Measurements from ENCODE around the gene FHAD1. TPM values are rescaled to one million over a fixed set of nuclear protein-coding genes. Genes with fewer than 3 reads are reported as not detected.
"Not testable (repeated sequence)": the region's sequence is repeated elsewhere in the genome, so short reads cannot be mapped to it uniquely, and the experiment has no call there.

Gene FHAD1
- total RNA-seq, 1 donor from 2014 or later: not detected

- no peaks in the 10 kb centered on the region for H3K27me3 ChIP-seq (ENCODE audit: control insufficient read depth, insufficient read depth, low read length)
- FAIRE-seq (no peak), DNase-seq (ENCODE audit: low read depth) (no peak)
- TF ChIP-seq CTCF (IDR thresholded peaks at IDR 0.05; ENCODE audit: insufficient read depth, low read length, severe bottlenecking): no peak
- no peaks in the 10 kb centered on the region for H3K36me3 ChIP-seq (ENCODE audit: control insufficient read depth, insufficient read depth, low read length)
- no peak overlapping the region for H3K4me3 ChIP-seq (ENCODE audit: low read depth, low read length)
Observed at GRCh38 chr1:15299179-15299578, 52.2 kb downstream of the FHAD1 start.

- FAIRE-seq: no peak
- H3K4me3 ChIP-seq (ENCODE audit: low read depth, low read length): no peak overlapping the region
- DNase-seq (ENCODE audit: low read depth): no peak
- H3K36me3 ChIP-seq (ENCODE audit: control insufficient read depth, insufficient read depth, low read length): no peaks in the 10 kb centered on the region
- H3K27me3 ChIP-seq (ENCODE audit: control insufficient read depth, insufficient read depth, low read length): no peaks in the 10 kb centered on the region
- TF ChIP-seq CTCF (IDR thresholded peaks at IDR 0.05; ENCODE audit: insufficient read depth, low read length, severe bottlenecking): no peak
Observed at GRCh38 chr1:15299806-15300205, 52.8 kb downstream of the FHAD1 start.

- no peak for FAIRE-seq
- Histone ChIP-seq H3K36me3 (ENCODE audit: control insufficient read depth, insufficient read depth, low read length) (no peaks in the 10 kb centered on the region), H3K27me3 (ENCODE audit: control insufficient read depth, insufficient read depth, low read length) (no peaks in the 10 kb centered on the region), H3K4me3 (ENCODE audit: low read depth, low read length) (no peak overlapping the region)
- TF ChIP-seq CTCF (IDR thresholded peaks at IDR 0.05; ENCODE audit: insufficient read depth, low read length, severe bottlenecking): no peak
- DNase-seq (ENCODE audit: low read depth): no peak
Observed at GRCh38 chr1:15303935-15304334, 56.9 kb downstream of the FHAD1 start.

GRCh38 chr1:15304708-15305467 lies 57.9 kb downstream of the FHAD1 start:
- Histone ChIP-seq H3K27me3 (ENCODE audit: control insufficient read depth, insufficient read depth, low read length) (no peaks in the 10 kb centered on the region), H3K4me3 (ENCODE audit: low read depth, low read length) (no peak overlapping the region), H3K36me3 (ENCODE audit: control insufficient read depth, insufficient read depth, low read length) (no peaks in the 10 kb centered on the region)
- FAIRE-seq: peak; percentile 28
- peak; percentile 89 for TF ChIP-seq CTCF (IDR thresholded peaks at IDR 0.05; ENCODE audit: insufficient read depth, low read length, severe bottlenecking)
- DNase-seq (ENCODE audit: low read depth): peak; percentile 60

- no peak for DNase-seq (ENCODE audit: low read depth)
- peak; percentile 18 for FAIRE-seq
- no peak for TF ChIP-seq CTCF (IDR thresholded peaks at IDR 0.05; ENCODE audit: insufficient read depth, low read length, severe bottlenecking)
- H3K27me3 ChIP-seq (ENCODE audit: control insufficient read depth, insufficient read depth, low read length): no peaks in the 10 kb centered on the region
- no peak overlapping the region for H3K4me3 ChIP-seq (ENCODE audit: low read depth, low read length)
- no peaks in the 10 kb centered on the region for H3K36me3 ChIP-seq (ENCODE audit: control insufficient read depth, insufficient read depth, low read length)
Observed at GRCh38 chr1:15305468-15305770, 58.4 kb downstream of the FHAD1 start.

- not testable (repeated sequence) for H3K4me3 ChIP-seq (ENCODE audit: low read depth, low read length); FAIRE-seq; DNase-seq (ENCODE audit: low read depth); H3K36me3 ChIP-seq (ENCODE audit: control insufficient read depth, insufficient read depth, low read length); H3K27me3 ChIP-seq (ENCODE audit: control insufficient read depth, insufficient read depth, low read length)
Observed at GRCh38 chr1:15306352-15306751, 59.3 kb downstream of the FHAD1 start.

Data from bronchial epithelial cell (primary cell).